ENCODE results near the gene NIBAN1.
"Not testable (repeated sequence)": the region's sequence is repeated elsewhere in the genome, so short reads cannot be mapped to it uniquely, and the experiment has no call there.

The NIBAN1 gene

GRCh38 chr1:184974056-184974836, at the start of gene NIBAN1:
Gene NIBAN1, minus strand, starts transcription at chr1:184974508. Its CDS starts 152 bp downstream, at chr1:184974356.
- Mint-ChIP-seq H3K27ac (peak within 1 kb of the TSS; percentile 83), H3K4me3 (peak within 1 kb of the TSS; percentile 91), H3K36me3 (no peaks in the 10 kb centered on the region), H3K4me1 (peaks cover 16% of the 10 kb centered on the region), H3K27me3 (peaks cover 6% of the 10 kb centered on the region), H3K9me3 (no peaks in the 10 kb centered on the region)
- DNase-seq (ENCODE audit: low spot score in 2 of 2) (peak in 1 of 2 donors; percentile 25), ATAC-seq (ENCODE audit: low read depth) (peak; percentile 77)

GRCh38 chr1:185017966-185018365, 43.7 kb upstream of the NIBAN1 start:
- no peak for ATAC-seq (ENCODE audit: low read depth)
- DNase-seq (ENCODE audit: low spot score in 2 of 2), result no peak
- Mint-ChIP-seq H3K4me3 (no peak overlapping the region), H3K9me3 (no peaks in the 10 kb centered on the region), H3K4me1 (peaks cover 3% of the 10 kb centered on the region), H3K27me3 (peaks cover 6% of the 10 kb centered on the region), H3K27ac (no peak overlapping the region), H3K36me3 (no peaks in the 10 kb centered on the region)

GRCh38 chr1:185017338-185017737, 43.0 kb upstream of the NIBAN1 start:
- Mint-ChIP-seq H3K27ac (no peak overlapping the region), H3K27me3 (peaks cover 6% of the 10 kb centered on the region), H3K9me3 (no peaks in the 10 kb centered on the region), H3K4me3 (no peak overlapping the region), H3K36me3 (no peaks in the 10 kb centered on the region), H3K4me1 (peaks cover 3% of the 10 kb centered on the region)
- ATAC-seq (ENCODE audit: low read depth) (no peak), DNase-seq (ENCODE audit: low spot score in 2 of 2) (no peak)

GRCh38 chr1:185016880-185017279, 42.6 kb upstream of the NIBAN1 start:
- ATAC-seq (ENCODE audit: low read depth) (no peak), DNase-seq (ENCODE audit: low spot score in 2 of 2) (no peak)
- H3K4me3 Mint-ChIP-seq, result no peak overlapping the region
- H3K9me3 Mint-ChIP-seq, result no peaks in the 10 kb centered on the region
- H3K27ac Mint-ChIP-seq, result no peak overlapping the region
- peaks cover 3% of the 10 kb centered on the region for H3K4me1 Mint-ChIP-seq
- H3K36me3 Mint-ChIP-seq, result no peaks in the 10 kb centered on the region
- H3K27me3 Mint-ChIP-seq, result peaks cover 9% of the 10 kb centered on the region

GRCh38 chr1:185015631-185016030, 41.3 kb upstream of the NIBAN1 start:
- Mint-ChIP-seq H3K4me1 (peaks cover 3% of the 10 kb centered on the region), H3K27ac (no peak overlapping the region), H3K27me3 (peaks cover 9% of the 10 kb centered on the region), H3K4me3 (no peak overlapping the region), H3K9me3 (no peaks in the 10 kb centered on the region), H3K36me3 (no peaks in the 10 kb centered on the region)
- ATAC-seq (ENCODE audit: low read depth) (no peak), DNase-seq (ENCODE audit: low spot score in 2 of 2) (no peak)

- Mint-ChIP-seq H3K27ac (no peak overlapping the region), H3K9me3 (no peaks in the 10 kb centered on the region), H3K4me3 (no peak overlapping the region), H3K27me3 (peaks cover 9% of the 10 kb centered on the region), H3K4me1 (peaks cover 3% of the 10 kb centered on the region), H3K36me3 (no peaks in the 10 kb centered on the region)
- no peak for ATAC-seq (ENCODE audit: low read depth)
- DNase-seq (ENCODE audit: low spot score in 2 of 2), result no peak
Observed at GRCh38 chr1:185014941-185015340, 40.6 kb upstream of the NIBAN1 start.

- Mint-ChIP-seq H3K27ac (no peak overlapping the region), H3K4me3 (no peak overlapping the region), H3K9me3 (no peaks in the 10 kb centered on the region), H3K36me3 (no peaks in the 10 kb centered on the region), H3K27me3 (peaks cover 6% of the 10 kb centered on the region), H3K4me1 (no peaks in the 10 kb centered on the region)
- DNase-seq (ENCODE audit: low spot score in 2 of 2) (no peak), ATAC-seq (ENCODE audit: low read depth) (no peak)
Observed at GRCh38 chr1:185010361-185010760, 36.1 kb upstream of the NIBAN1 start.

- Mint-ChIP-seq H3K27me3 (peaks cover 4% of the 10 kb centered on the region), H3K27ac (no peak overlapping the region), H3K4me1 (no peaks in the 10 kb centered on the region), H3K4me3 (no peak overlapping the region), H3K36me3 (no peaks in the 10 kb centered on the region), H3K9me3 (no peaks in the 10 kb centered on the region)
- ATAC-seq (ENCODE audit: low read depth), result no peak
- DNase-seq (ENCODE audit: low spot score in 2 of 2), result no peak
Observed at GRCh38 chr1:185008838-185009237, 34.5 kb upstream of the NIBAN1 start.

- H3K9me3 Mint-ChIP-seq; ATAC-seq (ENCODE audit: low read depth); H3K27ac Mint-ChIP-seq; H3K36me3 Mint-ChIP-seq; H3K4me1 Mint-ChIP-seq; H3K4me3 Mint-ChIP-seq; DNase-seq (ENCODE audit: low spot score in 2 of 2): not testable (repeated sequence)
- peaks cover 15% of the 10 kb centered on the region for H3K27me3 Mint-ChIP-seq
Observed at GRCh38 chr1:185001312-185001880, 27.1 kb upstream of the NIBAN1 start.

- DNase-seq (ENCODE audit: low spot score in 2 of 2); H3K4me1 Mint-ChIP-seq; H3K4me3 Mint-ChIP-seq; H3K36me3 Mint-ChIP-seq; H3K9me3 Mint-ChIP-seq; H3K27ac Mint-ChIP-seq; ATAC-seq (ENCODE audit: low read depth): not testable (repeated sequence)
- peaks cover 19% of the 10 kb centered on the region for H3K27me3 Mint-ChIP-seq
Observed at GRCh38 chr1:184999974-185000373, 25.7 kb upstream of the NIBAN1 start.

- H3K27me3 Mint-ChIP-seq, result peaks cover 11% of the 10 kb centered on the region
- H3K9me3 Mint-ChIP-seq, result peaks cover 10% of the 10 kb centered on the region
- peaks cover 4% of the 10 kb centered on the region for H3K36me3 Mint-ChIP-seq
- ATAC-seq (ENCODE audit: low read depth), result no peak
- no peaks in the 10 kb centered on the region for H3K4me1 Mint-ChIP-seq
- no peak for DNase-seq (ENCODE audit: low spot score in 2 of 2)
- H3K27ac Mint-ChIP-seq, result no peak overlapping the region
- H3K4me3 Mint-ChIP-seq, result no peak overlapping the region
Observed at GRCh38 chr1:184994301-184994700, 20.0 kb upstream of the NIBAN1 start.

GRCh38 chr1:184992271-184992670, 18.0 kb upstream of the NIBAN1 start:
- Mint-ChIP-seq H3K27ac (no peak overlapping the region), H3K27me3 (peaks cover 8% of the 10 kb centered on the region), H3K4me1 (no peaks in the 10 kb centered on the region), H3K36me3 (peaks cover 4% of the 10 kb centered on the region), H3K9me3 (peaks cover 5% of the 10 kb centered on the region), H3K4me3 (no peak overlapping the region)
- ATAC-seq (ENCODE audit: low read depth) (no peak), DNase-seq (ENCODE audit: low spot score in 2 of 2) (no peak)

- no peak overlapping the region for H3K4me3 Mint-ChIP-seq
- no peaks in the 10 kb centered on the region for H3K4me1 Mint-ChIP-seq
- H3K36me3 Mint-ChIP-seq, result peaks cover 4% of the 10 kb centered on the region
- H3K27ac Mint-ChIP-seq, result no peak overlapping the region
- DNase-seq (ENCODE audit: low spot score in 2 of 2) (no peak), ATAC-seq (ENCODE audit: low read depth) (no peak)
- peaks cover 11% of the 10 kb centered on the region for H3K27me3 Mint-ChIP-seq
- H3K9me3 Mint-ChIP-seq, result peaks cover 5% of the 10 kb centered on the region
Observed at GRCh38 chr1:184990204-184990603, 15.9 kb upstream of the NIBAN1 start.

- H3K27ac Mint-ChIP-seq, result no peak overlapping the region
- peaks cover 11% of the 10 kb centered on the region for H3K27me3 Mint-ChIP-seq
- no peak for ATAC-seq (ENCODE audit: low read depth)
- no peaks in the 10 kb centered on the region for H3K4me1 Mint-ChIP-seq
- no peaks in the 10 kb centered on the region for H3K9me3 Mint-ChIP-seq
- no peak for DNase-seq (ENCODE audit: low spot score in 2 of 2)
- H3K4me3 Mint-ChIP-seq, result no peak overlapping the region
- H3K36me3 Mint-ChIP-seq, result no peaks in the 10 kb centered on the region
Observed at GRCh38 chr1:184988506-184988905, 14.2 kb upstream of the NIBAN1 start.

- Mint-ChIP-seq H3K27ac (no peak overlapping the region), H3K27me3 (peaks cover 11% of the 10 kb centered on the region), H3K9me3 (no peaks in the 10 kb centered on the region), H3K4me3 (no peak overlapping the region), H3K4me1 (no peaks in the 10 kb centered on the region), H3K36me3 (no peaks in the 10 kb centered on the region)
- ATAC-seq (ENCODE audit: low read depth) (no peak), DNase-seq (ENCODE audit: low spot score in 2 of 2) (no peak)
Observed at GRCh38 chr1:184987696-184988095, 13.4 kb upstream of the NIBAN1 start.

Data from memory B cell (primary cell).